PC-9 (cell line): ENCODE measurements around the gene EMC10. TPM values are rescaled to one million over a fixed set of nuclear protein-coding genes. Genes with fewer than 3 reads are reported as not detected.

ENCODE experiments used
- Bru-seq: library from RNA; stranded (reverse); fragments of 400-500 nt; gene quantifications from one replicate; lab custom pipeline; 2021; lab: Mats Ljungman, UMichigan
- BruChase-seq, 2 experiments: library from RNA; stranded (reverse); fragments of 400-500 nt; gene quantifications; one replicate each; lab custom pipeline; 2021; lab: Mats Ljungman, UMichigan
- BruUV-seq: library from RNA; stranded (reverse); fragments of 400-500 nt; replicated peaks from 2 replicates; lab custom pipeline; 2021; lab: Mats Ljungman, UMichigan
- CTCF ChIA-PET: fragments of 300-600 bp; sonication (Branson Sonifier 250); formaldehyde crosslinking; loops from one replicate; lab custom pipeline; 2022; ENCODE audit warnings: antibody characterized with exemption; lab: Charles Lee
- POLR2A ChIA-PET: fragments of 300-600 bp; sonication (Branson Sonifier 250); formaldehyde crosslinking; loops from one replicate; lab custom pipeline; 2022; ENCODE audit warnings: antibody characterized with exemption; ENCODE audit not compliant: unreplicated experiment; lab: Charles Lee
- DNase-seq, 2 experiments: peaks; one replicate each; pipeline versions ENCODE4 v3.0.0 to v3.0.0-alpha.2; 2015 to 2022; ENCODE audit warnings: mixed read lengths in 1 of 2
- H2AFZ ChIP-seq: fragments of 200-600 bp; sonication (generic); 2 replicates; pipeline ENCODE4 v1.8.1; 2017; ENCODE audit warnings: antibody characterized with exemption
- H3F3A ChIP-seq: fragments of 200-600 bp; sonication (generic); 2 replicates; pipeline ENCODE4 v1.8.1; 2017; ENCODE audit warnings: antibody characterized with exemption, mild to moderate bottlenecking, low read depth; ENCODE audit not compliant: insufficient read depth
- H3K27ac ChIP-seq: fragments of 200-600 bp; sonication (generic); 2 replicates; pipeline ENCODE4 v1.6.1; 2016; ENCODE audit warnings: mixed run types
- H3K27me3 ChIP-seq: fragments of 200-600 bp; sonication (generic); 2 replicates; pipeline ENCODE4 v1.6.1; 2016; ENCODE audit warnings: low read depth, mixed run types; ENCODE audit not compliant: insufficient read depth
- H3K36me3 ChIP-seq: fragments of 200-600 bp; sonication (generic); 2 replicates; pipeline ENCODE4 v1.6.1; 2016; ENCODE audit warnings: low read depth, mixed run types
- H3K4me1 ChIP-seq: fragments of 200-600 bp; sonication (generic); replicated peaks from 2 replicates; pipeline ENCODE4 v1.6.1; 2016; ENCODE audit warnings: mixed run types; ENCODE audit not compliant: insufficient read depth
- H3K4me2 ChIP-seq: fragments of 200-600 bp; sonication (generic); 2 replicates; pipeline ENCODE4 v1.6.1; 2017; ENCODE audit warnings: mixed run types
- H3K4me3 ChIP-seq: fragments of 200-600 bp; sonication (generic); 2 replicates; pipeline ENCODE4 v1.6.1; 2016; ENCODE audit warnings: mixed run types
- H3K79me2 ChIP-seq: fragments of 200-600 bp; sonication (generic); 2 replicates; pipeline ENCODE4 v1.6.1; 2017; ENCODE audit warnings: low read depth, mixed run types
- H3K9me2 ChIP-seq: fragments of 200-600 bp; sonication (generic); 2 replicates; pipeline ENCODE4 v1.8.1; 2017; ENCODE audit warnings: mild to moderate bottlenecking; ENCODE audit not compliant: insufficient read depth
- H3K9me3 ChIP-seq: fragments of 200-600 bp; sonication (generic); 2 replicates; pipeline ENCODE4 v1.8.1; 2016; ENCODE audit warnings: low read depth; ENCODE audit not compliant: insufficient read depth
- H4K20me1 ChIP-seq: fragments of 200-600 bp; sonication (generic); 2 replicates; pipeline ENCODE4 v1.8.1; 2017; ENCODE audit not compliant: insufficient read depth
- CTCF ChIP-seq: fragments of 200-600 bp; sonication (generic); conservative IDR thresholded peaks from 2 replicates; pipeline ENCODE4 v1.6.1; 2017; ENCODE audit warnings: mixed run types, antibody characterized with exemption, mild to moderate bottlenecking, moderate library complexity
- EZH2 ChIP-seq: fragments of 200-600 bp; sonication (generic); IDR thresholded peaks from 2 replicates; pipeline ENCODE4 v1.8.0; 2017; ENCODE audit warnings: antibody characterized with exemption, low read depth
- intact Hi-C: fragments of 100-400 bp; cut with micrococcal nuclease; formaldehyde crosslinking; loops from one replicate; pipeline ENCODE4 v1.10.0; 2022; ENCODE audit not compliant: unreplicated experiment
- long read RNA-seq: library from polyadenylated mRNA; stranded (forward); transcript quantifications from one replicate; pipeline ENCODE4 v2.0.0, GENCODE V29; 2022
- total RNA-seq: library from RNA; stranded (reverse); gene quantifications from 2 replicates; pipeline ENCODE4 v1.2.3, GENCODE V29; 2021

The EMC10 gene
- total RNA-seq (118 and 121 TPM in 2 replicates), Bru-seq, nascent RNA (percentile 71 among the genes with signal in this experiment), BruChase-seq, experiment 1, labeled RNA remaining after a 2-hour chase (percentile 74 among the genes with signal in this experiment), BruChase-seq, experiment 2, labeled RNA remaining after a 6-hour chase (percentile 89 among the genes with signal in this experiment)
- long read RNA-seq, full-length matches to known transcripts, result 1 of 42 reads
- long read RNA-seq, partial matches to known transcripts, result 0 of 42 reads
- long read RNA-seq, other reads (novel, unspliced or antisense), result 41 of 42 reads

GRCh38 chr19:50476224-50476906, at the start of gene EMC10, which contains the start of gene GARIN5A:
TSS of gene EMC10 (plus strand) at chr19:50476507. CDS start at chr19:50476545, 38 bp downstream.
TSS of gene GARIN5A (minus strand) at chr19:50476848. CDS start at chr19:50476388, 460 bp downstream.
- ChIA-PET POLR2A (interaction anchor here (0.8 kb wide), 1 partner anchor 474 kb away, joined by 17 read pairs; no protein-coding TSS in a partner anchor), CTCF (interaction anchor here (0.6 kb wide), 1 partner anchor 467 kb away, joined by 3 read pairs; no protein-coding TSS in a partner anchor)
- H3K27me3 ChIP-seq, result no peaks in the 10 kb centered on the region
- H3F3A ChIP-seq, result peaks cover 20% of the 10 kb centered on the region
- H3K36me3 ChIP-seq, result no peaks in the 10 kb centered on the region
- peak within 1 kb of the TSS; percentile 88 for H2AFZ ChIP-seq
- H3K4me3 ChIP-seq, result peak within 1 kb of the TSS; percentile 72
- H3K27ac ChIP-seq, result peak within 1 kb of the TSS; percentile 65
- peaks cover 27% of the 10 kb centered on the region for H3K79me2 ChIP-seq
- intact Hi-C loops, result loop anchor here (1.0 to 5.0 kb wide), 2 partner anchors 35 to 109 kb away; partner anchors contain the start of genes JOSD2 and NAPSA
- no peaks in the 10 kb centered on the region for H3K9me2 ChIP-seq
- TSS peak; percentile 53 for BruUV-seq
- DNase-seq, result peak; percentile 90 to 96
- H3K4me2 ChIP-seq, result peak within 1 kb of the TSS; percentile 85
- H3K9me3 ChIP-seq, result no peaks in the 10 kb centered on the region
- peaks cover 27% of the 10 kb centered on the region for H4K20me1 ChIP-seq
- no peak for TF ChIP-seq CTCF
- TF ChIP-seq EZH2, result no peak
- peaks cover 8% of the 10 kb centered on the region for H3K4me1 ChIP-seq

GRCh38 chr19:50427318-50427925, 48.9 kb upstream of the EMC10 start:
- no peak for TF ChIP-seq EZH2
- no peak for TF ChIP-seq CTCF
- no peaks in the 10 kb centered on the region for H3K36me3 ChIP-seq
- intact Hi-C loops, result no loop called here

GRCh38 chr19:50427997-50428425, 48.3 kb upstream of the EMC10 start:
- Histone ChIP-seq H3F3A (no peaks in the 10 kb centered on the region), H2AFZ (no peak overlapping the region)

More at GRCh38 chr19:50427318-50427925, 48.9 kb upstream of the EMC10 start:
- Histone ChIP-seq H3K79me2 (no peaks in the 10 kb centered on the region), H3K9me3 (no peaks in the 10 kb centered on the region), H3K27me3 (peaks cover 25% of the 10 kb centered on the region), H3K4me3 (no peak overlapping the region), H3K9me2 (no peaks in the 10 kb centered on the region), H3K4me2 (no peak overlapping the region), H3K27ac (no peak overlapping the region), H3F3A (no peaks in the 10 kb centered on the region), H3K4me1 (peaks cover 4% of the 10 kb centered on the region; the same call in 1 of the 2 replicates), H4K20me1 (no peaks in the 10 kb centered on the region), H2AFZ (no peak overlapping the region)
- POLR2A ChIA-PET, result no interaction called here
- BruUV-seq, result no TSS peak
- DNase-seq, result no peak
- CTCF ChIA-PET, result no interaction called here

More at GRCh38 chr19:50427997-50428425, 48.3 kb upstream of the EMC10 start:
- Histone ChIP-seq H3K27ac (no peak overlapping the region), H3K4me1 (peaks cover 4% of the 10 kb centered on the region; the same call in 1 of the 2 replicates), H4K20me1 (no peaks in the 10 kb centered on the region), H3K4me2 (no peak overlapping the region), H3K27me3 (peaks cover 31% of the 10 kb centered on the region), H3K79me2 (no peaks in the 10 kb centered on the region), H3K36me3 (no peaks in the 10 kb centered on the region), H3K9me2 (no peaks in the 10 kb centered on the region), H3K9me3 (no peaks in the 10 kb centered on the region), H3K4me3 (no peak overlapping the region)
- no peak for TF ChIP-seq CTCF
- no peak for TF ChIP-seq EZH2
- DNase-seq, result no peak
- BruUV-seq, result no TSS peak
- ChIA-PET POLR2A (no interaction called here), CTCF (no interaction called here)
- intact Hi-C loops, result no loop called here
